Measurements from ENCODE around the gene MZT2A.
"Not testable (repeated sequence)": the region's sequence is repeated elsewhere in the genome, so short reads cannot be mapped to it uniquely, and the experiment has no call there.

Gene MZT2A, protein sequence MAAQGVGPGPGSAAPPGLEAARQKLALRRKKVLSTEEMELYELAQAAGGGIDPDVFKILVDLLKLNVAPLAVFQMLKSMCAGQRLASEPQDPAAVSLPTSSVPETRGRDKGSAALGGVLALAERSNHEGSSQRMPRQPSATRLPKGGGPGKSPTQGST

DNA sequence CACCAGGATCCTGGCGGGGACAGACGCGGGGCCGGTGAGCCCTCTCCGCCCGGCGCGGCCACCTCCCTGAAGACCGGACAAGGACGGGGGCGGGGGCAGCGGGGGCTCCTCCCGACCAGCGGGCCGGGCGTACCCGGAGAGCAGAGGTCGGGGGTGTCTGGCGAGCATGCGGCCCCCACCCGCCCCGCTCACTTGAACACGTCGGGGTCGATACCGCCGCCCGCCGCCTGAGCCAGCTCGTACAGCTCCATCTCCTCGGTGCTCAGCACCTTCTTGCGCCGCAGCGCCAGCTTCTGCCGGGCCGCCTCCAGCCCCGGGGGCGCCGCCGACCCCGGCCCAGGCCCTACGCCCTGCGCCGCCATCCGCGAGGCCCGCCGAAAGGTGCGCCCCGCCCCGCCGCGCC lies at the start of gene MZT2A:
Gene MZT2A (minus strand): TSS at position 383 of the 403 bp plus-strand sequence. CDS start 21 bp downstream, at position 362.
- not testable (repeated sequence) for DNase-seq (ENCODE audit: low read depth in 2 of 2)

DNA sequence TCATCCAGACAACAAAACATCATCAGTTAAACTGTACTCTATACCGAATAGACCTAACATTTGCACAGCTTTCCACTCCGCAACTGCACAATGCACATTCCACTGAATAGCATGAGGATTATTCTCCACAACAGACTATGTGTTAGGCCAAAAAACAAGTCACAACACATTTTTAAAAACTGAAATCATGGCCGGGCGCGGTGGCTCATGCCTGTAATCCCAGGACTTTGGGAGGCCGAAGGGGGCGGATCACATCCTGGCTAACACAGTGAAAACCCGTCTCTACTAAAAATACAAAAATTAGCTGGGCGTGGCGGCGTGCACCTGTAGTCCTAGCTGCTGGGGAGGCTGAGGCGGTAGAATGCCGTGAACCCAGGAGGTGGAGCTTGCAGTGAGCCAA lies 46.7 kb upstream of the MZT2A start:
- DNase-seq (ENCODE audit: low read depth in 2 of 2), result not testable (repeated sequence)

DNA sequence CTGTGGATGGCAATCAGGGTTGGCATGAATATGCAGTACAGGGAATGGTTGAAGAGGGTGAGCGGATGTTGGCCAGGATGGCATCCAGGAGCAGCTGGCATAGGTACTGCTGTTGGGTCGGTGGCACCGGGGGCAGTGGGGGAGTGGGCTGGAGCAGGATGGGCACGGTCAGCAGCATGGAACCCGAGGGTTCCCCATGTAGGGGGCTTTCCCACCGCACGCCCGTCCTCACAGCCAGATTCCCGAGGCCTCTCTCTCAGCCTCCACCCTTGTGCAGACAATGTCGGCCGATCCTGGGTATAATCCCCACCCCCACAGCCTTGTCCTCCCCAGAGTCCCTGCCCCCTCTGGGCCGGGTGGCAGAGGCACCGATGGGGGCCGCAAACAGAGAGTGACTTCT lies 44.6 kb upstream of the MZT2A start:
- DNase-seq (ENCODE audit: low read depth in 2 of 2), result not testable (repeated sequence)

DNA sequence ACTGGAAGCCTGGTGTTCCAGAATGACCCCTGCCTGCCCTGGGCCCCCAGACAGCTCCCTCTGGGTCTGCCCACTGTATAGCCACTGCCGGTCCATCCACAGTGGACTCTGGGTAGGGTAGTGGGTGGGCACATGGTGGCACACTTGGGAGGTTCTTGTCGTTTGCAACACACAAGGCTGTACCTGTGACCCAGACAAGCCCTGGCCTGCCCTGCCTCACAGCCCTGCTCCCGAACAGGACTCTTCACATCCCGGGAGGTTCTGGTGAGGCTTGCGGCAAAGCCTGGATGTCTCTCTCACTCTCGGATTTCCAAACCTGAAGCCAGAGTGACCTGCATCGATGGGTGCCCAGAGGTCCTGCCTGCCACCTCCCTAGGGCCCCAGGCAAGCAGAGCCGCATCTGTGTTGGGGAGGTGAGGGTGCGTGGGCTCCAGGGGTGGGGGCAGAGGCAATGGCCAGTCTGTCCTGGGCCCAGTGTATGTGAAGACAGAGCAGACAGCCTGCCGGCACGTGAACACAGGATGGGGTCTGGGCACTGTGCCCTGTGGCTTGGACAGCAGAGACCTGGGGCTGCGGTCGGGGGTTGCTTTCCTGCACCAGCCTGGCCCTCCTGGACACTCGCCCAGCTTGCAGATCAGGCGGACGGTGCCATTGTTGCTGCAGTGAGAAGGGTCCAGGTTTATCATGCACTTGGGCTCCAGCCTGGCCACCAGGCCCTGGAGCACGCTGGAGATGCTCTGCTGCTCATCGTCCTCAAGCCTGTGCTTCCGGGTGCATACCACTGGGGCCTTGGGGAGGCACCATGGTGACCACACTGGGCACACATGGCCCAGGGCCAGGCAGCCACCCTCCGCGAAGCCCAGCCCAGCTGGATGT lies 44.0 kb upstream of the MZT2A start:
- DNase-seq (ENCODE audit: low read depth in 2 of 2), result not testable (repeated sequence)

DNA sequence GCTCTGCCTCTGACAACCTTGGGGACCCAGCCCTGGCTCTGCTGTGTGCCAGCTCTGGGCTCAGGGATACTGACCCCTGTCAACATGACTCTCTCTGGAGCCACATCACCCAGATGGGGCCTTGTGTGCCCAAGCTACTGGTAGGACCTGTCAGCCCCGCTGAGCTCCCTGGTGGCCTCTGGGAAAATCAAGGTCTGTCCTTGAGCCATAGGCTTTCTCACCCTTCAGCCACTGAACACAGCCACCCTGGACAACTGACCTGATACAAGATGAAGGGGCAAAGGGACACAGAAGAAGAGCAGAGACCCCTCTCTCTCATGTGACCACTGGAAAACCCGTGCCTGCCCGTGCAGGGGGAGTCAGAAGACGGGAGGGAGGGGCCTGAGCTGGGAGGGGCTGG lies 43.3 kb upstream of the MZT2A start:
- DNase-seq (ENCODE audit: low read depth in 2 of 2), result no peak

DNA sequence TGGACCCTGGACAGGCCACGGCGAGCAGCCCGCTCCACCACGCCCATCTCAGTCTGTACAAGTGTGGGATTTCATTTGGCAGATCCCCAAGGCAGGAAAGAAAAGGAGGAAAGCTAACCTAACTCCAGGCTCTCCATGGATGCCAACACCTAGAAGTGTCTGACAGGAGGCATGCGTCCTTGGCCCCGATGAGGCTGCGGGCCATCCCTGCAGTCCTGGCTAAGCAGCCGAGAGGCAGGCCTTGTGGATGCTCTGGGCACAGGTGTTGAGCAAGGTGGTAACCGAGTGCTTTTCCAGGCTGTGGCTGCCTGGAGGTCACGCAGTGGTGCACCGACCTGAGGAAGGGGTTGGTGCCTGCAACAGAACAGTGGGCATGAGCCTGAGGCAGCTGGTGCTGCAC lies 42.8 kb upstream of the MZT2A start:
- not testable (repeated sequence) for DNase-seq (ENCODE audit: low read depth in 2 of 2)

DNA sequence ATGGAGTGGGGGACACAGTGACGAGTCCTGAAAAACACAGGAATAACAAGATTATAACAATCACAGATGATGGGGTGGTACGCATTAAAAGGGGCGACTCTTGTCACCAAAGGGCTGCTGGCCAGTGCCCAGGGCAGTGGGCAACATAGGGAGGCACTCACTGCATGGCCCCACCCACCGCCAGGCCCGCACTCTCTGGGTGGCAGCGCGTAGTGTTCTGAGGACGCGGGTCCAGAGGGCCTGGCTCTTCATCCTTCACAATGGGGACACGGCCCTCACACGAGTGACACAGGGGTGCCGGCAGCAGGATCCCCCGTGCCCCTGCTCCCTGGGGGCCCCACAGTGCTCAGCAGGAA lies 42.1 kb upstream of the MZT2A start:
- DNase-seq (ENCODE audit: low read depth in 2 of 2), result not testable (repeated sequence)

DNA sequence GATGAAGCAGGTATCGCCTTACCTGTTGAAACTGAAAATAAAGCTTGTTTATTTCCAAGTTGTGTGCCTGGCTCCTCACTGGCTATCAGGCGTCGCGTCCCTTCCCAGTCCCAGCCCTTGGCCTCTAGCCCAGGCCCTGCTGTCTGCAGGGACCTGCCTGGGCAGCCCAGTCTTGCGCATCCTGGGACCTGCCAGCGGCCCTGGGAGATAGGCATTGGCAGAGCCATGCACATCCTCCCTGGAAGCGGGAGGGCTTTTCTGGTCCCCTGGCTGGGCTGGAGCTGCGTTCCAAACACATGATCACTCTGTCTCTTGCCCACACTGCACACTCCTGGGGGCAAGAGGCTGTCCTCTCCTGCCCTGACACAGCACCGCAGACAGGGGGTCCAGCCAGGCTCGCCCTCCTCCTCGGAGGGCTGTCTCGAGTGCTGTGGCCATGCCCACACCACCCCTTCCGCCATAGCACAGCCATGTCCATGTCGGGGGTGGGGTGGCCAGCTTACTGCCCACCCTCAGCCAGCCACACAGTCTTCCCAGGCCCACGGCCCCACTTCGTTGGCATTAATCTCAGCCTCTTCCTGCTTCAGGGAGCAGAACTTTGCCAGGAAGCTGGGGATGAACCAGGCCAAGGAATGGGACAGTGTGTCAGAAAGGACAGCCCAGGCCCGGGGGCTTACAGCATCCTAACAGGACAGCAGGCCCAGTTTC lies 41.6 kb upstream of the MZT2A start:
- not testable (repeated sequence) for DNase-seq (ENCODE audit: low read depth in 2 of 2)

DNA sequence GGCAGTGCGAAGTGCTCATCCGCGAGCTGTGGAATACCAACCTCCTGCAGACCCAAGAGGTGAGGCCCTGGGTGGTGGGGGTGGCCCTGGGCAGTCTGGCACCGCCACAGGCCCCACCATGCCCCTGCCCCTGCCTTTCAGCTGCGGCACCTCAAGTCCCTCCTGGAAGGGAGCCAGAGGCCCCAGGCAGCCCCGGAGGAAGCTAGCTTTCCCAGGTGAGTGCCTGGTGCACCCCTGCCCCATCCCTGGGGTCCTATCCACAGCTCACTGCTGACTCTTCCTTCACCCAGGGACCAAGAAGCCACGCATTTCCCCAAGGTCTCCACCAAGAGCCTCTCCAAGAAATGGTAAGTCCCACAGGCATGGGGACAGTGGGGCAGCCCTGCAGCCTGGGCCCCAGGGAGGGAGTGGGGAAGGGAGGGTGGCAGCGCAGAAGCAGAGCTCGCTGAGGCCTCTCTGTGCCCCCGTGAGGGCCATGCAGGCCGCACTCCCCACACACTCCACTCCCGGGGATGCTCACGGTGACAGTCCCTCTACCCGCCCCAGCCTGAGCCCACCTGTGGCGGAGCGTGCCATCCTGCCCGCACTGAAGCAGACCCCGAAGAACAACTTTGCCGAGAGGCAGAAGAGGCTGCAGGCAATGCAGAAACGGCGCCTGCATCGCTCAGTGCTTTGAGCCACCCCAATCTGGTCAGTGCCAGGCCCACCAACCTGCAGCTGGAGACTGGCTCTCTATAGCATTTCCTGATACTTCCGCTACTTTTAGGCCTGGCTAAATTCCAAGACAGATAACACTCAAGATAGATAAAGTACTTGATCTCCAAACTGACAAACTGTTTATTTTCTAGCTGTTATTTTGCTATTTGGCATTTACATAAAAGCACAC lies 40.8 kb upstream of the MZT2A start:
- DNase-seq (ENCODE audit: low read depth in 2 of 2), result not testable (repeated sequence)

DNA sequence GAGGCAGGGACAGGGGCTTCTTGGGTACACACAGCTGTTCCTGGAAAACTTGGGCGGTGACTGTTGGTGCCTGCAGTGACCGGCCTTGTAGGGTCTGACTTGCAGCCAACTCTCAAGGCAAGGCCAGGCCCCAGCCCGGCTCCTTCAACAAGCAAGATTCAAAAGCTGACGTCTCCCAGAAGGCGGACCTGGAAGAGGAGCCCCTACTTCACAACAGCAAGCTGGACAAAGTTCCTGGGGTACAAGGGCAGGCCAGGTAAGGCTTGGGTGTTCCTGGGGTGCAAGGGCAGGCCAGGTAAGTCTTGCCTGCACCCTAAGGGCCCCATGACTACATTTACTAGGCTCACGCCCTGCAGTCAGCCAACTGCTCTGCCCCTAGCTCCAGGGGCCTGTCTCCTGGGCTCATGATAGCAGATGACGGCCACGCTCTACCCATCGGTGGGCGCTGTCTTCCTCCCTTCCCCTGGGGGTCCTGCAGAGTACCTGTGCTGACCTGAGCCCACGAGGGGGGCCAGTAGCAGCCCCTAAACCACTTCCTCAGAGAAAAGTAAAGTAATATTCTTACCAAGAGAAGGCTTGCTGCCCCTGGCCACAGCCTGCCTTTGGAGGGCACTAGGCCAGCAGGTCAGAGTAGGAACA lies 39.5 kb upstream of the MZT2A start:
- DNase-seq (ENCODE audit: low read depth in 2 of 2), result not testable (repeated sequence)

DNA sequence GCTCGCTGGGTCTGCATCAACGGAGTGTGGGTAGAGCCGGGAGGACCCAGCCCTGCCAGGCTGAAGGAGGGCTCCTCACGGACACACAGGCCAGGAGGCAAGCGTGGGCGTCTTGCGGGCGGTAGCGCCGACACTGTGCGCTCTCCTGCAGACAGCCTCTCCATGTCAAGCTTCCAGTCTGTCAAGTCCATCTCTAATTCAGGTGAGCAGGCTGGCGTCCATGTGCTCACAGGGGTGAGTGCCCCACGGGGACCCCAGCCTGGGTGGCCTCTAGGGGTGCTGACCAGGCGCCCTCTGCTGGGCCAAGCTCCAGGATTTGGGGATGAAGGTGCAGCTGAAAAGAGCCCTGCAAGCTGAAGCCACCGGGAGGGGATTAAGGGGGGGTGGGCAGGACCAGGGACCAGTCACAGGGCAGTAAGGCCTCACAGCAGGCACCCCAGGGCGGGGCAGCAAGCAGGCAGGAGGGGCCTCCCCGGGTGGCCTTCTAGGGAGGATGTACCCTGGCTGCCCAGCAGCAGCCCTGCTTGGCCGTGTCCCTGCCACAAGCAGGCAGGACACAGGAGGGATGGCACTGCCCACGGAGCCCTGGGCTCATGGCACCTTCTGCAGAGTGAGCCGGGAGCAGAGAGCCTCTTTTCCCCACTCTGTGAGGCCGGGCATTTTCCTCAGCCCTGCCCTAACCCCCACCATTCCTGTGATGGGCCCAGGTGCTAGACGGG lies 38.6 kb upstream of the MZT2A start:
- DNase-seq (ENCODE audit: low read depth in 2 of 2), result not testable (repeated sequence)

DNA sequence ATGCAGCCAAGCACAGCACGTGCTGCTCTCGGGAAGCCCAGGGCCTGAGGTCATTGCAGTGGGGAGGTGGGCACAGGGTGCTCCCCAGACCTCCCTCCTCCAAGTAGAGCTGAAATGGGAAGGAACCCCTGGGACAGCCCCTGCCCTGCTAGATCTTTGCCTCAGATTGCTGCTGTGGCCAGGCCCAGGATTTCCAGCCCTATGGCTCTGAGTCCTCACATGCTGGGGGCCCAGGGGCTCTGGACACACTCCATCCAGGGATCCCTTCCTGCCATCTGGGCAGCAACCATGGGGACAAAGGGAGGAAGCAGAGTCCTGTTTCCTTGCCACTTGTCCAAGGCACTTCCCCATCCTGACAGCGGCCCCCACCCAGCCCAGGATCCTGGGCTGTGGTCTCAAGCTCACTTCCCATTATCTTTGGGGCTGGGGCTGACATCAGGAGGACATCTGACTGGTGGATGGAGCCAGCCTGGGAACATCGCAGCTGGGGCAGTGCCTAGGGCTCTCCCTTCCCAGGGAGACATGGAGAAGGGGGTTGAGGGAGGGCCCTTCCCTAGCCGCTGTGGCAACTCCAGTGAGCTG lies 37.8 kb upstream of the MZT2A start:
- not testable (repeated sequence) for DNase-seq (ENCODE audit: low read depth in 2 of 2)

DNA sequence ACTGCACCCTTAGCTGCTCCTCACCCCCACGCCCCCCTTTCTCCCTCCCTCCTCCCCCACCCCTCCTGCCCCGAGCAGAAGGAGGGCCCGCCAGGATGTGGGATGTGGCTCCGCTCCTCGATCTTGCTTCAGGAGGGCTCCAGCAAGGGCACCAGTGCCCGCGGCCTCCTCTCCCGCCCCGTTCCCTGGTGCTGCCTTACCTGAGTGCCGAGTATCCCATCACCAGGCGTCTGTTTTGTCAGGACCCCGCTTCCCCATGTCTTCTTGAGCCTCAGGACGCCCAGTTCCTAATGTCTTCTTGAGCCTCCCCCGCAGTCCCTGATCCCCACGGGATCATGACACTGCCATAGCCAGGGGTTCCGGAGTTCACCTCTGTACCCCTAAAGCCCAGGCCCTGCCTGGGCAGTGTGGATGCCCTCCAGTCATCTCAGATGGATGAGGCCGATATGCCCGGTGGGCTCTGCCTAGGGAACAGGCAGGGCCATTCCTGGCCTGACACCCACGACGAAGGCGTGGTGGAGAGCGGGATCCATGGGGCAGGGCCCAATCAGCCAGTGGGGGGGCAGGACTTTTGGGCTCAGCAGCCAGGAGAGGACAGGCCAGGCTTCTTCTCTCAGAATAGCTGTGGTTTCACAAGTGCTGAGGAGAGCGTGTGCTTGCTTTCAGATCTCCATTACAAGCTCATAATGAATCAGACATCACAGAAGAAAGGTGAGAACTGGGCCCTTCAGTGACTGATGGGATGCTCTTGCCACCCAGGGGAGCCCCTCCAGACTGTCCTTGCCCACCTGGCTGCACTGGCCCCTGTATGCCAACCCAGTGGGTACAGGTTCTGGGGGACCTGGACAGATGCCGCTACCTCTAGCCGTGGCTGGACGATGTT lies 37.0 kb upstream of the MZT2A start:
- DNase-seq (ENCODE audit: low read depth in 2 of 2), result not testable (repeated sequence)

DNA sequence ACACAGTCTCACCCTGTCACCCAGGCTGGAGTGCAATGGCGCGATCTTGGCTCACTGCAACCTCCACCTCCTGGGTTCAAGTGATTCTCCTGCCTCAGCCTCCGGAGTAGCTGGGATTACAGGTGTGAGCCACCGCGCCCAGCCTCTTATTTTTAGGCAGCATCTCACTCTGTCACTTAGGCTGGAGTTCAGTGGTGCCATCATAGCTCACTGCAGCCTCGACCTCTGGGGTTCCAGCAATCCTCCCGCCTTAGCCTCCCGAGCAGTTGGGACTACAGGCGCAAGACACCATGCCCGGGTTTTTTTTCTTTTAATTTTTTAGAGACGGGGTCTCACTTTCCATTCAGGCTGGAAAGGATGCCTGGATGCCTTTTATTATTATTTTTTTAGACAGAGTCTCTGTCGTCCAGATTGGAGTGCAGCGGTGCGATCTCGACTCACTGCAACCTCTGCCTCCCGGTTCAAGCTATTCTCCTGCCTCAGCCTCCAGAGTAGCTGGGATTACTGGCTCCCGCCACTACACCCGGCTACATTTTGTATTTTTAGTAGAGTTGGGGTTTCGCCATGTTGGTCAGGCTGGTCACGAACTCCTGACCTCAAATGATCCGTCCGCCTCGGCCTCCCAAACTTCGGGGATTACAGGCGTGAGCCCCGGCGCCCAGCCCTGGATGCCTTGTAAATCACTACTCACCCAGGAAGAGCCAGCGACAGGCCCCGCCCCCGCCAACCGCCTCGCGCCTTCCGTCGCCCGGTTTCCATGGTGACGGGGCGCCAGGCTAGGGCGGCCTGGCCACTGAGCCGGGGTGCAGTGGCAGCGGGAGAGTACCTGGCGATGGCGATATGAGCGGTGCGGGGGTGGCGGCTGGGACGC lies 35.2 kb upstream of the MZT2A start, which contains the start of gene CCDC74A:
Gene CCDC74A (plus strand): TSS at position 758 of the 871 bp plus-strand sequence. CDS start 83 bp downstream, at position 841.
- peak; percentile 54 to 61 for DNase-seq (ENCODE audit: low read depth in 2 of 2)

DNA sequence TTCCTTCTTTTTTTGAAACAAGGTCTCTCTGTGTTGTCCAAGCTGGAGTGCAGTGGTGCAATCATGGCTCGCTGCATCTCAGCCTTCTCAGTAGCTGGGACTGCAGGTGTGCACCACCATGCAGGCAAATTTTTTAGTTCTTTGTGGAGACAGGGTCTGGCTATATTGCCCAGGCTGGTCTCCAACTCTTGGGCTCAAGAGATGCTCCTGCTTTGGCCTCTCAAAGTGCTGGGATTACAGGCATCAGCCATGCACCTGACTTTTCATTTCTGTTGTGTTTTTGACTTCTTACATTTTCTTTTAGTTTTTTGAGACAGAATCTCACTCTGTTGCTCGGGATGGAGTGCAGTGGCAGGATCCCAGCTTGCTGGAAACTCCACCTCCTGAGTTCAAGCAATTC lies 33.1 kb upstream of the MZT2A start:
- not testable (repeated sequence) for DNase-seq (ENCODE audit: low read depth in 2 of 2)

DNA sequence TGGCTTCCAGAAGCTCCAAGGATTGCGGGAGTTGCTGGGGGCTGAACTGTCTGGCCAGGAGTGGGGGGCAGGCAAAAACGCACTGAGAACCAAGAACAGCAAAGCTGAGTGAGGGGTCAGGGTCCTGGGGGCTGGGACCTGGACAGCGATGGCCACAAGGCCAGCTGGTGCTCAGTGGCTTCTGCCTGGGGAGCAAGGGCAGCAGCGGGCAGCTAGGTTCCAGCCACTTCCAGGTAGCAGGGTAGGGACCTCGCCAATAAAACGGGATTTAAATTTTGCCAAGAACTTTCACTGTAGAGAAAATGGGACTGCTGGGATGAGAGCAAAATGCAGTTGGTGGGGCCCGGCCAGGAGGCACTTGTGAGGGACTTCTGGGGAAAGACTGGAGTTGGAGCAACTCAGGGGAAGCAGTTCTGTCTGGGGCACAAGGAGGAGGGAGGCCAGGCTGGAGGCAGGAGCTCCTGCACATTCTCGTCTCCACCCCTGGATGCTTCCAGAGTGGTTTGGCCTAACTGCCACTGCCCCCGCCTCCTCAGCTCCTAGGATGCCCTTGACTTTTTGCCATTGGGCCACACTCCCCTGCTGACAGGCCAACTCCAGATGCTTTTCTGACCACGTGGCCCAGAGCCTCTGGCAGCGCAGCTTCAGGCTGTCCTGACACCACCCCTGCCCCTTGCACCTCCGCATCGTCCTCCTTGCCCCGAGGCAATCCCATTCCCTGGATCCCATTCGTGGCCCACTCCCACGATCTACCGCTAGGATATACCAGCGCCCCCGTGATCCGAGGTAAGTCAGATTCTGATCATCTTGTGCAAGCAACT lies 30.0 kb upstream of the MZT2A start:
- no peak for DNase-seq (ENCODE audit: low read depth in 2 of 2)

DNA sequence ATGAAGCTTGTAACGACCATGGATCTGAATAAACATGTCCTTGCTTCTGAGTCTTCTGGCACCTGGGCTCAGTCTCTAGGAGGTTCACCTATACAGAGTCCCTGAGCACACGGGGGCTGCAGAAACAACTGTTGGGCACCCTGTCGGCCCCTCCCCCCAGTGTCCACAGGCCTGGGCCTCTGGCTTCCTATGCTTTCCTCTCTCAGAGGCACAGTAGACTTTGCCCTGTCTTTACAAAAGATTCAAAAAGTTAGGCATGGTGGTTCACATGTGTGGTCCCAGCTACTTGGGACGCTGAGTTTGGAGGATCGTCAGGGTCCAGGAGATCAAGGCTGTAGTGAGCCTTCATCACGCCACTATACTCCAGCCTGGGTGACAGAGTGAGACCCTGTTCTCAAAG lies 29.3 kb upstream of the MZT2A start:
- DNase-seq (ENCODE audit: low read depth in 2 of 2), result not testable (repeated sequence)
